Lung (tissue), 12 donors: ENCODE measurements around the gene LTBP1. TPM values are rescaled to one million over a fixed set of nuclear protein-coding genes. Genes with fewer than 3 reads are reported as not detected.
"Not testable (repeated sequence)": the region's sequence is repeated elsewhere in the genome, so short reads cannot be mapped to it uniquely, and the experiment has no call there.

Experiments
- ATAC-seq: fragments of 200-7000 bp; cut with Tn5 transposase; one replicate; pipeline ENCODE4 v1.9.1; 2020; ENCODE audit warnings: moderate number of reproducible peaks; ENCODE audit not compliant: insufficient read depth, low FRiP score
- DNase-seq, 3 donors: peaks; one replicate each; pipeline ENCODE4 v3.0.0-alpha.2; 2013 to 2017
- H3K27ac ChIP-seq, 2 donors: one replicate each; pipeline ENCODE4 v1.5.1; 2013; ENCODE audit warnings: mild to moderate bottlenecking in 2 of 2, moderate library complexity in 2 of 2, control low read depth in 1 of 2, inconsistent platforms in 1 of 2, low read depth in 1 of 2, low read length in 1 of 2
- H3K27me3 ChIP-seq, 3 donors: one replicate each; pipeline ENCODE4 v1.5.1; 2013; ENCODE audit warnings: low read length in 2 of 3; ENCODE audit not compliant: control insufficient read depth in 3 of 3, insufficient read depth in 3 of 3
- H3K36me3 ChIP-seq, 4 donors: one replicate each; pipeline ENCODE4 v1.5.1; 2013; ENCODE audit warnings: low read length in 4 of 4, mild to moderate bottlenecking in 1 of 4, moderate library complexity in 1 of 4; ENCODE audit not compliant: control insufficient read depth in 4 of 4, insufficient read depth in 4 of 4
- H3K4me1 ChIP-seq, 5 donors: one replicate each; pipeline ENCODE4 v1.5.1; 2013; ENCODE audit warnings: low read length in 5 of 5, mild to moderate bottlenecking in 2 of 5, moderate library complexity in 1 of 5; ENCODE audit not compliant: control insufficient read depth in 5 of 5, insufficient read depth in 5 of 5
- H3K4me3 ChIP-seq: one replicate; pipeline ENCODE4 v1.5.1; 2013; ENCODE audit warnings: mild to moderate bottlenecking, control low read depth, moderate library complexity
- H3K9ac ChIP-seq, 2 donors: one replicate each; pipeline ENCODE4 v1.5.1; 2013; ENCODE audit warnings: low read length in 2 of 2, control low read depth in 1 of 2; ENCODE audit not compliant: insufficient read depth in 1 of 2
- H3K9me3 ChIP-seq, 4 donors: one replicate each; pipeline ENCODE4 v1.5.1; 2013; ENCODE audit warnings: low read length in 3 of 4, mild to moderate bottlenecking in 1 of 4, moderate library complexity in 1 of 4; ENCODE audit not compliant: control insufficient read depth in 4 of 4, insufficient read depth in 3 of 4
- WGBS, 2 donors: extraction: QIAGEN DNeasy Blood & Tissue Kit; methylation state at CpG; one replicate each; pipeline ENCODE4 v1.1.7; 2013; 5-methylcytosine and 5-hydroxymethylcytosine counted together
- polyA plus RNA-seq, 2 donors: library from polyadenylated mRNA; stranded (reverse); fragments of 200-250 nt; gene quantifications; one replicate each; pipeline ENCODE4 v1.2.1, GENCODE V29; 2013
- total RNA-seq, 2 donors: library from RNA; depleted of rRNA in 1 of 2; stranded (reverse); fragments of >200 nt in 1 of 2; gene quantifications; one replicate each; pipeline ENCODE4 v1.2.1, GENCODE V29; 2014 to 2021
- TF ChIP-seq, protein P1 (sequence below): IDR thresholded peaks from 2 replicates; pipeline ENCODE4 v1.5.1; 2012; ENCODE audit warnings: mild to moderate bottlenecking; ENCODE audit errors: control extremely low read depth, extremely low read depth
- donor health status: control.
- donor health status: control.
- donor health status: Bipolar disorder and iron deficiency.
- donor health status: healthy.
- donor health status: DM: yes; HTN: yes; CAD: no.

LTBP1 gene
- total and polyA plus RNA-seq, 4 donors: 8.8 to 57.4 (median 28.6) TPM

DNA sequence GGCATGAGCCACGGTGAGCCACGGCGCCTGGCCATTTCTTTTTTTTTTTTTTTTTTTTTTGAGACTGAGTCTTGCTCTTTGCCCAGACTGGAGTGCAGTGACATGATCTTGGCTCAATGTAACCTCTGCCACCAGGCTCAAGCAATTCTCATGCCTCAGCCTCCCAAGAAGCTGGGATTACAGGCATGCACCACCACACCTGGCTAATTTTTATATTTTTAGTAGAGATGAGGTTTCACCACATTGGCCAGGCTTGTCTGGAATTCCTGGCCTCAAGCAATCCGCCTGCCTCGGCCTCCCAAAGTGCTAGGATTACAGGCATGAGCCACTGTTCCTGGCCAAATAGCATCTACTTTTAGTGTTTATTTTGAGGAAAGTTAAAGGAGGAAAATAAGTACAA, 25.3 kb upstream of the LTBP1 start:
- 97 to 99% methylated on average over 5 of the region's 5 CpGs for WGBS, 2 donors
- not testable (repeated sequence) for H3K9ac ChIP-seq, ATAC-seq, H3K9me3 ChIP-seq, H3K4me3 ChIP-seq, H3K27me3 ChIP-seq, H3K27ac ChIP-seq, DNase-seq, H3K36me3 ChIP-seq
- peaks cover 0 to 13% (median 3%) of the 10 kb centered on the region in 5 donors for H3K4me1 ChIP-seq

DNA sequence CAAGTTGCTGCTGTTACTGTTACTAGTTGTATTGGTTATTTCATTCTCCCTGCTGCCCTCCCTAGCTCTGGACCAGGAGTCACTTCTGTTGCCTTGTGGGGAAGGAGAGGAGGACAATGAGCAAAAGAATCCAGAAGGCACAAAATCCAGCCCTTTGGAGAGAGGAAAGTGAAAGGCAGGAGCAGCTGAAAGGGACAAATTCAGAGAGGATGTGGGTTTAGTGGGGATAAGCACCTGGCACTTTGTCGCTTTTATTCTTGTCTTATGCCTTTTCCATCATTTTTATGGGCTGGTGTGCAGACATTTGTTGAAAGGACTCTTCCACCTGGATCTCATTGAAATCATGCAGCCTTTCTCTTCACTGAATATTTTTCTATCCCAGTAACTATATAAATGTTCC, 24.3 kb upstream of the LTBP1 start:
- ATAC-seq (no peak), DNase-seq (no peak)
- TF ChIP-seq, protein P1, sequence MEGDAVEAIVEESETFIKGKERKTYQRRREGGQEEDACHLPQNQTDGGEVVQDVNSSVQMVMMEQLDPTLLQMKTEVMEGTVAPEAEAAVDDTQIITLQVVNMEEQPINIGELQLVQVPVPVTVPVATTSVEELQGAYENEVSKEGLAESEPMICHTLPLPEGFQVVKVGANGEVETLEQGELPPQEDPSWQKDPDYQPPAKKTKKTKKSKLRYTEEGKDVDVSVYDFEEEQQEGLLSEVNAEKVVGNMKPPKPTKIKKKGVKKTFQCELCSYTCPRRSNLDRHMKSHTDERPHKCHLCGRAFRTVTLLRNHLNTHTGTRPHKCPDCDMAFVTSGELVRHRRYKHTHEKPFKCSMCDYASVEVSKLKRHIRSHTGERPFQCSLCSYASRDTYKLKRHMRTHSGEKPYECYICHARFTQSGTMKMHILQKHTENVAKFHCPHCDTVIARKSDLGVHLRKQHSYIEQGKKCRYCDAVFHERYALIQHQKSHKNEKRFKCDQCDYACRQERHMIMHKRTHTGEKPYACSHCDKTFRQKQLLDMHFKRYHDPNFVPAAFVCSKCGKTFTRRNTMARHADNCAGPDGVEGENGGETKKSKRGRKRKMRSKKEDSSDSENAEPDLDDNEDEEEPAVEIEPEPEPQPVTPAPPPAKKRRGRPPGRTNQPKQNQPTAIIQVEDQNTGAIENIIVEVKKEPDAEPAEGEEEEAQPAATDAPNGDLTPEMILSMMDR: no peak
- H3K36me3 ChIP-seq: no peaks in the 10 kb centered on the region
- no peak overlapping the region for H3K9ac ChIP-seq
- 95 to 97% methylated on average over 1 of the region's 1 CpG for WGBS, 2 donors
- no peak overlapping the region for H3K27ac ChIP-seq
- H3K4me1 ChIP-seq: peaks cover 0 to 17% (median 3%) of the 10 kb centered on the region in 5 donors
- no peaks in the 10 kb centered on the region for H3K27me3 ChIP-seq
- H3K4me3 ChIP-seq: no peak overlapping the region
- peaks cover 0 to 5% (median 0%) of the 10 kb centered on the region in 4 donors for H3K9me3 ChIP-seq

GRCh38 chr2:32923109-32923508, 23.6 kb upstream of the LTBP1 start:
- 89% methylated on average over 2 of the region's 2 CpGs for WGBS, 2 donors
- H3K27me3 ChIP-seq: no peaks in the 10 kb centered on the region
- TF ChIP-seq, protein P1: no peak
- H3K27ac ChIP-seq: no peak overlapping the region
- peaks cover 0 to 17% (median 3%) of the 10 kb centered on the region in 5 donors for H3K4me1 ChIP-seq
- H3K4me3 ChIP-seq: no peak overlapping the region
- no peak for ATAC-seq
- peak in 2 of 3 donors; percentile 53 to 68 for DNase-seq
- H3K36me3 ChIP-seq: no peaks in the 10 kb centered on the region
- H3K9me3 ChIP-seq: peaks cover 0 to 5% (median 0%) of the 10 kb centered on the region in 4 donors
- H3K9ac ChIP-seq: no peak overlapping the region

GRCh38 chr2:32925283-32925815, 21.4 kb upstream of the LTBP1 start:
- Histone ChIP-seq H3K4me3 (no peak overlapping the region), H3K27ac (no peak overlapping the region), H3K9ac (no peak overlapping the region), H3K36me3 (no peaks in the 10 kb centered on the region), H3K27me3 (no peaks in the 10 kb centered on the region), H3K4me1 (peaks cover 0 to 17% (median 3%) of the 10 kb centered on the region in 5 donors), H3K9me3 (peaks cover 0 to 5% (median 0%) of the 10 kb centered on the region in 4 donors)
- 78 to 85% methylated on average over 5 of the region's 5 CpGs for WGBS, 2 donors
- ATAC-seq (no peak), DNase-seq (peak in 2 of 3 donors; percentile 18 to 60)
- TF ChIP-seq, protein P1: no peak
